ENCODE results near the gene TICAM1.

DNA sequence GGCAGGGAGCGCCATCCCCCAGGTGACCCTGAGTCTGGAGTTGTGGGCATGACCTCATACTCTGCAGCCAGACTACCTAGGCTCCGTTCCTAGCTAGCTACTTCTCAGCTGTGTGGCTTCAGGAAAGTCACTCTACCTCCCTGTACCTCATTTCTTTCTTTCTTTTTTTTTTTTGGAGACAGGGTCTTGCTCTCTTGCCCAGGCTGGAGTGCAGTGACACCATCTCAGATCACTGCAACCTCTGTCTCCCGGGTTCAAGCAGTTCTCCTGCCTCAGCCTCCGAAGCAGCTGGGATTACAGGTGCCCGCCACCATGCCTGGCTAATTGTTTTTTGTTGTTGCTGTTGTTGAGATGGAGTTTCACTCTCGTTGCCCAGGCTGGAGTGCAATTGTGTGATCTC lies 21.0 kb upstream of the TICAM1 start:
- TF ChIP-seq, protein P1, sequence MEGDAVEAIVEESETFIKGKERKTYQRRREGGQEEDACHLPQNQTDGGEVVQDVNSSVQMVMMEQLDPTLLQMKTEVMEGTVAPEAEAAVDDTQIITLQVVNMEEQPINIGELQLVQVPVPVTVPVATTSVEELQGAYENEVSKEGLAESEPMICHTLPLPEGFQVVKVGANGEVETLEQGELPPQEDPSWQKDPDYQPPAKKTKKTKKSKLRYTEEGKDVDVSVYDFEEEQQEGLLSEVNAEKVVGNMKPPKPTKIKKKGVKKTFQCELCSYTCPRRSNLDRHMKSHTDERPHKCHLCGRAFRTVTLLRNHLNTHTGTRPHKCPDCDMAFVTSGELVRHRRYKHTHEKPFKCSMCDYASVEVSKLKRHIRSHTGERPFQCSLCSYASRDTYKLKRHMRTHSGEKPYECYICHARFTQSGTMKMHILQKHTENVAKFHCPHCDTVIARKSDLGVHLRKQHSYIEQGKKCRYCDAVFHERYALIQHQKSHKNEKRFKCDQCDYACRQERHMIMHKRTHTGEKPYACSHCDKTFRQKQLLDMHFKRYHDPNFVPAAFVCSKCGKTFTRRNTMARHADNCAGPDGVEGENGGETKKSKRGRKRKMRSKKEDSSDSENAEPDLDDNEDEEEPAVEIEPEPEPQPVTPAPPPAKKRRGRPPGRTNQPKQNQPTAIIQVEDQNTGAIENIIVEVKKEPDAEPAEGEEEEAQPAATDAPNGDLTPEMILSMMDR (IDR thresholded peaks at IDR 0.05): no peak
- no peak for TF ChIP-seq POLR2A (IDR thresholded peaks at IDR 0.05)

Measured in stomach (tissue), 4 donors.